ENCODE results near the gene ZNF646.
"Not testable (repeated sequence)": the region's sequence is repeated elsewhere in the genome, so short reads cannot be mapped to it uniquely, and the experiment has no call there.

The ZNF646 gene

GRCh38 chr16:31094088-31094423 is 19.8 kb downstream of the ZNF646 start:
- Histone ChIP-seq H3K4me3 (ENCODE audit: insufficient read length, low read depth) (peak overlapping the region; percentile 99), H3K9me3 (ENCODE audit: insufficient read depth, low read length) (no peaks in the 10 kb centered on the region), H3K4me1 (ENCODE audit: insufficient read depth, insufficient read length) (peaks cover 7% of the 10 kb centered on the region), H3K27me3 (ENCODE audit: insufficient read depth, insufficient read length) (no peaks in the 10 kb centered on the region), H3K9ac (ENCODE audit: insufficient read length, low read depth) (peak overlapping the region; percentile 99), H3K36me3 (ENCODE audit: insufficient read depth, insufficient read length, low read length) (peaks cover 25% of the 10 kb centered on the region)
- no peak for TF ChIP-seq SUZ12 (IDR thresholded peaks at IDR 0.05; ENCODE audit: extremely low read depth, insufficient read depth, insufficient read length)
- TF ChIP-seq ZNF274 (IDR thresholded peaks at IDR 0.05; ENCODE audit: low read depth, low read length) = no peak
- TF ChIP-seq YY1 (IDR thresholded peaks at IDR 0.05; ENCODE audit: insufficient read depth, insufficient read length) = no peak
- no peak for DNase-seq (ENCODE audit: low read depth, low spot score)

- H3K36me3 ChIP-seq (ENCODE audit: insufficient read depth, insufficient read length, low read length) = peaks cover 22% of the 10 kb centered on the region
- H3K4me3 ChIP-seq (ENCODE audit: insufficient read length, low read depth) = peak within 1 kb of the TSS; percentile 99
- no peak for TF ChIP-seq YY1 (IDR thresholded peaks at IDR 0.05; ENCODE audit: insufficient read depth, insufficient read length)
- TF ChIP-seq SUZ12 (IDR thresholded peaks at IDR 0.05; ENCODE audit: extremely low read depth, insufficient read depth, insufficient read length) = no peak
- no peak for TF ChIP-seq ZNF274 (IDR thresholded peaks at IDR 0.05; ENCODE audit: low read depth, low read length)
- H3K9me3 ChIP-seq (ENCODE audit: insufficient read depth, low read length) = no peaks in the 10 kb centered on the region
- H3K4me1 ChIP-seq (ENCODE audit: insufficient read depth, insufficient read length) = peaks cover 7% of the 10 kb centered on the region
- peak; percentile 98 for DNase-seq (ENCODE audit: low read depth, low spot score)
- H3K9ac ChIP-seq (ENCODE audit: insufficient read length, low read depth) = peak within 1 kb of the TSS; percentile 99
- H3K27me3 ChIP-seq (ENCODE audit: insufficient read depth, insufficient read length) = no peaks in the 10 kb centered on the region
Measured at GRCh38 chr16:31094424-31095120, 20.4 kb downstream of the ZNF646 start, which contains the start of gene VKORC1. VKORC1 (minus strand) TSS chr16:31094797; CDS start chr16:31094729, 68 bp downstream.

DNA sequence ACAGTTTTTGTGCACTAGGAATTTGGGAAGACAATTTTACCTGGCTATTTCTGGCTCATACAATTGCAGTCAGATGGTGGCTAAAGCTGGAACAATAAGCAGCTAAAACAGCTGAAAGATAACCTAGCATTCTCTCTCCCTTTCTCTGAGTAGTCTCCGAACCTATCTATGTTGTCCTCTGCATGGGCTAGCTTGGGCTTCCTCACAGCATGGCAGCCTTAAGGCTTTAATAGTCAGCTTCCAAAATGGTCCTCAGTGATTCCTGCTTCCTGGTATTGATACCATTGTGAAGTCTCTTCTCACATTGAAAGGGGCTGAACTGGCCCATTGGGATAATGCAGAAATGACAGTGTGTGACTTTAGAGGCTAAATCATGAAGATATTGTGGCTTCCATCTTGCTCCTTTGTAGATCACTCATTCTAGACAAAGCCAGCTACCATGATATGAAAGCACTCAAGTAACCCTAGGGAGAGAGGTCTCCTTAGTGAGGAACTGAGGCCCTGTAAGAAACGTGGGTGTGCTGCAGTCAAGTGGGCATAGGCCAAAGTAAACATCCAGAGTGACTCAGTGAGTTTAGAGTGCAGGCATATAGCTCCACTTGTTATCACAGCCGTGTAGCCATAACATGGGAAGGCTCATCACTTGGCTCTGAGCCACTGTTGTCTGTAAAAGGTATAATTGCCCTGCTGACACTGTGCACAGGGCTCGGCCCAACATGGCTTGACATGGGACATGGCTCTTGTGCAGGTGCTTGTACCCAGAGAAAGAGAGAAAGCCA is 25.8 kb downstream of the ZNF646 start:
- DNase-seq (ENCODE audit: low read depth, low spot score) = no peak
- no peak for TF ChIP-seq YY1 (IDR thresholded peaks at IDR 0.05; ENCODE audit: insufficient read depth, insufficient read length)
- no peak for TF ChIP-seq SUZ12 (IDR thresholded peaks at IDR 0.05; ENCODE audit: extremely low read depth, insufficient read depth, insufficient read length)
- TF ChIP-seq ZNF274 (IDR thresholded peaks at IDR 0.05; ENCODE audit: low read depth, low read length) = no peak
- Histone ChIP-seq H3K4me3 (ENCODE audit: insufficient read length, low read depth) (no peak overlapping the region), H3K27me3 (ENCODE audit: insufficient read depth, insufficient read length) (no peaks in the 10 kb centered on the region), H3K9ac (ENCODE audit: insufficient read length, low read depth) (no peak overlapping the region), H3K4me1 (ENCODE audit: insufficient read depth, insufficient read length) (peaks cover 4% of the 10 kb centered on the region), H3K9me3 (ENCODE audit: insufficient read depth, low read length) (no peaks in the 10 kb centered on the region; the same call in 1 of the 2 replicates), H3K36me3 (ENCODE audit: insufficient read depth, insufficient read length, low read length) (no peaks in the 10 kb centered on the region)

- H3K27me3 ChIP-seq (ENCODE audit: insufficient read depth, insufficient read length); H3K4me3 ChIP-seq (ENCODE audit: insufficient read length, low read depth); H3K36me3 ChIP-seq (ENCODE audit: insufficient read depth, insufficient read length, low read length); H3K4me1 ChIP-seq (ENCODE audit: insufficient read depth, insufficient read length); DNase-seq (ENCODE audit: low read depth, low spot score); H3K9me3 ChIP-seq (ENCODE audit: insufficient read depth, low read length); H3K9ac ChIP-seq (ENCODE audit: insufficient read length, low read depth): not testable (repeated sequence)
Measured at GRCh38 chr16:31100876-31101641, 26.8 kb downstream of the ZNF646 start.

GRCh38 chr16:31105677-31106213 is 31.5 kb downstream of the ZNF646 start:
- TF ChIP-seq SUZ12 (IDR thresholded peaks at IDR 0.05; ENCODE audit: extremely low read depth, insufficient read depth, insufficient read length) (no peak), YY1 (IDR thresholded peaks at IDR 0.05; ENCODE audit: insufficient read depth, insufficient read length) (no peak), ZNF274 (IDR thresholded peaks at IDR 0.05; ENCODE audit: low read depth, low read length) (no peak)
- H3K4me1 ChIP-seq (ENCODE audit: insufficient read depth, insufficient read length) = peaks cover 3% of the 10 kb centered on the region
- peak overlapping the region; percentile 90 for H3K9ac ChIP-seq (ENCODE audit: insufficient read length, low read depth)
- H3K36me3 ChIP-seq (ENCODE audit: insufficient read depth, insufficient read length, low read length) = peaks cover 17% of the 10 kb centered on the region
- peak overlapping the region; percentile 18 for H3K4me3 ChIP-seq (ENCODE audit: insufficient read length, low read depth)
- H3K9me3 ChIP-seq (ENCODE audit: insufficient read depth, low read length) = no peaks in the 10 kb centered on the region; the same call in 1 of the 2 replicates
- H3K27me3 ChIP-seq (ENCODE audit: insufficient read depth, insufficient read length) = no peaks in the 10 kb centered on the region
- peak; percentile 60 for DNase-seq (ENCODE audit: low read depth, low spot score)

DNA sequence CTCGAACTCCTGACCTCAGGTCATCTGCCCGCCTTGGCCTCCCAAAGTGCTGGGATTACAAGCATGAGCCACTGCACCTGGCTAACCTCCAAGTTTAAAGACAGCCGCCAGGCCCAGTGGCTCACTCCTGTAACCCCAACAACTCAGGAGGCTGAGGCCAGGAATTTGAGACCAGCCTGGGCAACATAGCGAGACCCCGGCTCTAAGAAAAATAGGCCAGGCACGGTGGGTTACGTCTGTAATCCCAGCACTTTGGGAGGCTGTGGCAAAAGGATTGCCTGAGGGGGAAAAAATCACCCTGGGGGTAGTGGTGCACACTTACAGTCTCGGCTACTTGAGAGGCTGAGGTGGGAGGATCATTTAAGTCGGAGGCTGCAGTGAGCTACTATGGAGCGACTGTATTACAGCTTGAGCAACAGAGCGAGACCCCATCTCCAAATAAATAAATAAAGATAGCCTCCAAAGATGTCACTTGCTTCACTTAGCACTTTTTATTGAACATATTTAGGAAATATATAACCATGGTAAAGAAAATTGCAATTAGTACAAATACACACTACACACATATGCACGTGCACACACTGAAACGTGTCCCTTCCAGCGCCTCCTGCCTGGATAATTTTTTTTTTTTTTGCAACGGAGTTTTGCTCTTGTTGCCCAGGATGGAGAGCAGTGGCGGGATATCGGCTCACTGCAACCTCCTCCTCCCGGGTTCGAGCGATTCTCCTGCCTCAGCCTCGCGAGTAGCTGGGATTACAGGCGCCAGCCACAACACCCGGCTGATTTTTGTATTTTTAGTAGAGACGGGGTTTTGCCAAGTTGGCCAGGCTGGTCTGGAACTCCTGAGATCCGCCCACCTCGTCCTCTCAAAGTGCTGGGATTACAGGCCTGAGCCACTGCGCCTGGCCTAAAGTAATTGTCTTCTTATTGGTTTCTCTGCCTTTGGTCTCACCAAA is 32.6 kb downstream of the ZNF646 start:
- H3K27me3 ChIP-seq (ENCODE audit: insufficient read depth, insufficient read length) = no peaks in the 10 kb centered on the region
- H3K9ac ChIP-seq (ENCODE audit: insufficient read length, low read depth) = no peak overlapping the region
- H3K4me1 ChIP-seq (ENCODE audit: insufficient read depth, insufficient read length) = peaks cover 3% of the 10 kb centered on the region
- H3K9me3 ChIP-seq (ENCODE audit: insufficient read depth, low read length) = no peaks in the 10 kb centered on the region; the same call in 1 of the 2 replicates
- no peak overlapping the region for H3K4me3 ChIP-seq (ENCODE audit: insufficient read length, low read depth)
- no peak for DNase-seq (ENCODE audit: low read depth, low spot score)
- TF ChIP-seq ZNF274 (IDR thresholded peaks at IDR 0.05; ENCODE audit: low read depth, low read length) = no peak
- H3K36me3 ChIP-seq (ENCODE audit: insufficient read depth, insufficient read length, low read length) = peaks cover 27% of the 10 kb centered on the region
